Neuron (in vitro differentiated cells): Measurements from ENCODE around the gene RETSAT.
A peak's percentile ranks its signal among the peaks of the same experiment; 100 is the strongest.

ENCODE experiments used
- H2AFZ ChIP-seq: one replicate; pipeline ENCODE4 v1.6.1; 2013; ENCODE audit warnings: low read depth, mild to moderate bottlenecking, inconsistent platforms, low read length, moderate library complexity
- H3K27me3 ChIP-seq: one replicate; pipeline ENCODE4 v1.6.1; 2013; ENCODE audit warnings: low read length; ENCODE audit not compliant: insufficient read depth
- H3K36me3 ChIP-seq: one replicate; pipeline ENCODE4 v1.6.1; 2013; ENCODE audit warnings: low read length; ENCODE audit not compliant: insufficient read depth
- H3K4me1 ChIP-seq: one replicate; pipeline ENCODE4 v1.6.1; 2013; ENCODE audit warnings: low read length; ENCODE audit not compliant: insufficient read depth
- H3K4me3 ChIP-seq: 2 replicates; pipeline ENCODE4 v1.5.1; 2013; ENCODE audit warnings: mild to moderate bottlenecking, low read length, moderate library complexity
- H3K9me3 ChIP-seq: one replicate; pipeline ENCODE4 v1.6.1; 2013; ENCODE audit warnings: low read length

RETSAT gene

GRCh38 chr2:85354286-85355072, at the start of gene RETSAT, which contains the start of gene ELMOD3:
TSS of gene RETSAT (minus strand) at chr2:85354528. CDS start at chr2:85354507, 21 bp downstream.
TSS of gene ELMOD3 (plus strand) at chr2:85354769. CDS start at chr2:85357199, 2,430 bp downstream.
- peaks cover 15% of the 10 kb centered on the region for H3K36me3 ChIP-seq
- peak within 1 kb of the TSS; percentile 95 for H2AFZ ChIP-seq
- peaks cover 14% of the 10 kb centered on the region for H3K4me1 ChIP-seq
- H3K27me3 ChIP-seq, result no peaks in the 10 kb centered on the region
- no peaks in the 10 kb centered on the region for H3K9me3 ChIP-seq
- peak within 1 kb of the TSS; percentile 78 for H3K4me3 ChIP-seq

- Histone ChIP-seq H3K27me3 (no peaks in the 10 kb centered on the region), H2AFZ (no peak overlapping the region), H3K4me1 (peaks cover 8% of the 10 kb centered on the region), H3K4me3 (no peak overlapping the region), H3K36me3 (no peaks in the 10 kb centered on the region), H3K9me3 (no peaks in the 10 kb centered on the region)
Observed at GRCh38 chr2:85401844-85402243, 47.5 kb upstream of the RETSAT start.

GRCh38 chr2:85401464-85401805, 47.1 kb upstream of the RETSAT start:
- Histone ChIP-seq H3K9me3 (no peaks in the 10 kb centered on the region), H3K27me3 (no peaks in the 10 kb centered on the region), H3K4me3 (no peak overlapping the region), H3K36me3 (no peaks in the 10 kb centered on the region), H3K4me1 (peaks cover 8% of the 10 kb centered on the region), H2AFZ (no peak overlapping the region)

GRCh38 chr2:85400541-85401463, 46.5 kb upstream of the RETSAT start:
- Histone ChIP-seq H3K4me1 (peaks cover 8% of the 10 kb centered on the region), H2AFZ (no peak overlapping the region), H3K9me3 (no peaks in the 10 kb centered on the region), H3K4me3 (no peak overlapping the region), H3K36me3 (no peaks in the 10 kb centered on the region), H3K27me3 (no peaks in the 10 kb centered on the region)

GRCh38 chr2:85400023-85400422, 45.7 kb upstream of the RETSAT start:
- Histone ChIP-seq H3K4me3 (no peak overlapping the region), H3K4me1 (peaks cover 3% of the 10 kb centered on the region), H3K9me3 (no peaks in the 10 kb centered on the region), H2AFZ (no peak overlapping the region), H3K36me3 (no peaks in the 10 kb centered on the region), H3K27me3 (no peaks in the 10 kb centered on the region)

GRCh38 chr2:85399183-85399455, 44.8 kb upstream of the RETSAT start:
- H3K4me3 ChIP-seq, result no peak overlapping the region
- no peaks in the 10 kb centered on the region for H3K9me3 ChIP-seq
- H3K27me3 ChIP-seq, result no peaks in the 10 kb centered on the region
- no peaks in the 10 kb centered on the region for H3K36me3 ChIP-seq
- no peaks in the 10 kb centered on the region for H3K4me1 ChIP-seq
- no peak overlapping the region for H2AFZ ChIP-seq

- no peaks in the 10 kb centered on the region for H3K9me3 ChIP-seq
- H2AFZ ChIP-seq, result no peak overlapping the region
- H3K27me3 ChIP-seq, result no peaks in the 10 kb centered on the region
- H3K4me1 ChIP-seq, result no peaks in the 10 kb centered on the region
- no peaks in the 10 kb centered on the region for H3K36me3 ChIP-seq
- no peak overlapping the region for H3K4me3 ChIP-seq
Observed at GRCh38 chr2:85398426-85399182, 44.3 kb upstream of the RETSAT start.

GRCh38 chr2:85397925-85398331, 43.6 kb upstream of the RETSAT start:
- Histone ChIP-seq H3K9me3 (no peaks in the 10 kb centered on the region), H3K27me3 (no peaks in the 10 kb centered on the region), H3K4me1 (no peaks in the 10 kb centered on the region), H3K4me3 (no peak overlapping the region), H2AFZ (no peak overlapping the region), H3K36me3 (no peaks in the 10 kb centered on the region)

GRCh38 chr2:85396531-85397470, 42.5 kb upstream of the RETSAT start:
- Histone ChIP-seq H3K4me1 (no peaks in the 10 kb centered on the region), H3K4me3 (no peak overlapping the region), H3K36me3 (no peaks in the 10 kb centered on the region), H3K9me3 (no peaks in the 10 kb centered on the region), H3K27me3 (no peaks in the 10 kb centered on the region), H2AFZ (no peak overlapping the region)

- Histone ChIP-seq H3K4me1 (no peaks in the 10 kb centered on the region), H2AFZ (no peak overlapping the region), H3K27me3 (no peaks in the 10 kb centered on the region), H3K4me3 (no peak overlapping the region), H3K36me3 (no peaks in the 10 kb centered on the region), H3K9me3 (no peaks in the 10 kb centered on the region)
Observed at GRCh38 chr2:85395912-85396475, 41.7 kb upstream of the RETSAT start.

- no peaks in the 10 kb centered on the region for H3K4me1 ChIP-seq
- no peak overlapping the region for H2AFZ ChIP-seq
- H3K4me3 ChIP-seq, result no peak overlapping the region
- H3K36me3 ChIP-seq, result peaks cover 2% of the 10 kb centered on the region
- H3K9me3 ChIP-seq, result no peaks in the 10 kb centered on the region
- H3K27me3 ChIP-seq, result no peaks in the 10 kb centered on the region
Observed at GRCh38 chr2:85394976-85395375, 40.6 kb upstream of the RETSAT start.

- Histone ChIP-seq H3K4me1 (peaks cover under 1% of the 10 kb centered on the region), H3K36me3 (peaks cover 2% of the 10 kb centered on the region), H3K9me3 (no peaks in the 10 kb centered on the region), H2AFZ (no peak overlapping the region), H3K27me3 (no peaks in the 10 kb centered on the region), H3K4me3 (no peak overlapping the region)
Observed at GRCh38 chr2:85394261-85394681, 39.9 kb upstream of the RETSAT start.
